OCI-LY7 (cell line): ENCODE measurements around the gene RRBP1. TPM values are rescaled to one million over a fixed set of nuclear protein-coding genes. Genes with fewer than 3 reads are reported as not detected.

ENCODE experiments used
- BruUV-seq: library from RNA; stranded (reverse); fragments of 400-500 nt; replicated peaks from 2 replicates; lab custom pipeline; 2021; lab: Mats Ljungman, UMichigan
- CTCF ChIA-PET: fragments of 300-600 bp; sonication (Branson Sonifier 250); formaldehyde crosslinking; loops from one replicate; lab custom pipeline; 2022; ENCODE audit warnings: antibody characterized with exemption; ENCODE audit not compliant: unreplicated experiment; lab: Charles Lee
- POLR2A ChIA-PET: fragments of 300-600 bp; sonication (Branson Sonifier 250); formaldehyde crosslinking; loops from one replicate; lab custom pipeline; 2022; ENCODE audit warnings: antibody characterized with exemption; lab: Charles Lee
- DNase-seq: peaks from one replicate; pipeline ENCODE4 v3.0.0-alpha.2; 2015; ENCODE audit warnings: low spot score
- H2AFZ ChIP-seq: fragments of 200-600 bp; sonication (generic), shearing (Covaris generic); 2 replicates; pipeline ENCODE4 v1.6.1; 2014; ENCODE audit warnings: mild to moderate bottlenecking, antibody characterized with exemption, low read length, moderate library complexity
- H3K27ac ChIP-seq: fragments of 200-600 bp; sonication (generic); 2 replicates; pipeline ENCODE4 v1.5.1; 2014; ENCODE audit warnings: mixed run types, low read depth, mild to moderate bottlenecking, moderate library complexity, low read length, inconsistent platforms; ENCODE audit not compliant: poor library complexity, severe bottlenecking
- H3K36me3 ChIP-seq: fragments of 200-600 bp; sonication (generic); 2 replicates; pipeline ENCODE4 v1.6.1; 2014; ENCODE audit warnings: mild to moderate bottlenecking, antibody characterized with exemption, low read length, moderate library complexity, mixed read lengths; ENCODE audit not compliant: insufficient read depth
- H3K4me1 ChIP-seq: fragments of 200-600 bp; sonication (generic); 2 replicates; pipeline ENCODE4 v1.5.1; 2014; ENCODE audit warnings: mild to moderate bottlenecking, low read length; ENCODE audit not compliant: insufficient read depth, poor library complexity, severe bottlenecking
- H3K4me2 ChIP-seq: fragments of 200-600 bp; sonication (generic); 2 replicates; pipeline ENCODE4 v1.6.1; 2014; ENCODE audit warnings: mild to moderate bottlenecking, low read length
- H3K4me3 ChIP-seq: fragments of 200-600 bp; sonication (generic); 2 replicates; pipeline ENCODE4 v1.5.1; 2014; ENCODE audit warnings: mild to moderate bottlenecking, low read depth, low read length; ENCODE audit not compliant: poor library complexity, severe bottlenecking
- H3K79me2 ChIP-seq: fragments of 200-600 bp; sonication (generic); 2 replicates; pipeline ENCODE4 v1.6.1; 2016; ENCODE audit warnings: low read depth, mild to moderate bottlenecking, low read length, moderate library complexity, mixed read lengths; ENCODE audit not compliant: insufficient read depth
- H3K9me2 ChIP-seq: fragments of 200-600 bp; sonication (generic); 2 replicates; pipeline ENCODE4 v1.6.1; 2016; ENCODE audit warnings: mild to moderate bottlenecking, low read length, mixed read lengths; ENCODE audit not compliant: insufficient read depth
- H3K9me3 ChIP-seq: fragments of 200-600 bp; sonication (generic); 2 replicates; pipeline ENCODE4 v1.6.1; 2014; ENCODE audit warnings: mild to moderate bottlenecking, mixed run types, low read length, mixed read lengths
- H4K20me1 ChIP-seq: fragments of 200-600 bp; sonication (generic); 2 replicates; pipeline ENCODE4 v1.6.1; 2014; ENCODE audit warnings: mild to moderate bottlenecking, antibody characterized with exemption, low read length, moderate library complexity, mixed read lengths; ENCODE audit not compliant: insufficient read depth
- CTCF ChIP-seq: fragments of 200-600 bp; sonication (generic); conservative IDR thresholded peaks from 2 replicates; pipeline ENCODE4 v1.5.1; 2014; ENCODE audit warnings: mild to moderate bottlenecking, antibody characterized with exemption, low read length, moderate library complexity, mixed read lengths
- EZH2phosphoT487 ChIP-seq: fragments of 200-600 bp; sonication (generic); IDR thresholded peaks from 2 replicates; pipeline ENCODE4 v1.6.1; 2018; ENCODE audit warnings: low read depth, borderline replicate concordance, mild to moderate bottlenecking, mixed run types, antibody characterized with exemption, low read length, moderate library complexity, mixed read lengths
- intact Hi-C: fragments of 100-400 bp; cut with micrococcal nuclease; formaldehyde crosslinking; loops from one replicate; pipeline ENCODE4 v1.10.0; 2022; ENCODE audit not compliant: unreplicated experiment
- total RNA-seq, 2 experiments: library from RNA; depleted of rRNA in 1 of 2; stranded (reverse); fragments of >200 nt in 1 of 2; shearing (Covaris generic) in 1 of 2; gene quantifications; 2 replicates each; pipeline ENCODE4 v1.2.3, GENCODE V29; 2014 to 2022

The RRBP1 gene
- total RNA-seq, 2 experiments from 2014 or later: 13.6 to 46.3 TPM

GRCh38 chr20:17590245-17590644, 91.8 kb downstream of the RRBP1 start:
- POLR2A ChIA-PET: interaction anchor here (0.9 to 1.6 kb wide), 4 partner anchors 9 to 19 kb away, joined by 3 to 6 read pairs (median 4); no protein-coding TSS in a partner anchor
- Histone ChIP-seq H3K4me1 (peaks cover 6% of the 10 kb centered on the region), H3K9me2 (no peaks in the 10 kb centered on the region), H3K79me2 (no peaks in the 10 kb centered on the region), H3K4me2 (no peak overlapping the region), H3K36me3 (no peaks in the 10 kb centered on the region), H3K27ac (no peak overlapping the region), H4K20me1 (no peaks in the 10 kb centered on the region), H3K9me3 (no peaks in the 10 kb centered on the region), H3K4me3 (no peak overlapping the region), H2AFZ (no peak overlapping the region)
- TF ChIP-seq CTCF (no peak), EZH2phosphoT487 (no peak)
- CTCF ChIA-PET: no interaction called here
- intact Hi-C loops: no loop called here
- no peak for DNase-seq
- no TSS peak for BruUV-seq

DNA sequence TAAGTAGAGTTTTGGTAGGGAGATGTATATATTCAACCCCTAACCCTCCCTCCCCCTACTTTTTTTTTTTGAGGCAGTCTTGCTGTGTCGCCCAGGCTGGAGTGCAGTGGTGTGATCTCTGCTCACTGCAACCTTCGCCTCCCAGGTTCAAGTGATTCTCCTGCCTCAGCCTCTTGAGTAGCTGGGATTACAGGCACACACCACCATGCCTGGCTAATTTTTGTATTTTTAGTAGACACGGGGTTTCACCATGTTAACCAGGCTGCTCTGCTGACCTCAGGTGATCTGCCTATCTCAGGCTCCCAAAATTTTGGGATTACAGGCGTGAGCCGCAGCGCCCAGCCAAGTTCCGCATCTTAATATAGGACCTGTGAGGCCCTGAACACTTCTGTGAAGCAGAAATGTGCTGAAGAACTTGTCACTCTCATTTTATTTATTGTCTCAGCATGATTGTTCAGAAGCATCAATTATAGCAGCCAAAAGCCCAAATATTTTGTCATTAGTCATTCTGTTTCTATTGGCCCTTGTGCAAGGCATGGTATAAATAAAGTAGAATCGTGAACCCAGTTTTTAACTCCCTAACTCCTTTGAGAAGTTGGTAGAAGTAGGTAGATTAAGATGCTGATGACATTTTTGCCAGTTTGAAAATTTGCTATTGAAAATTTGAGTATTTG, 92.7 kb downstream of the RRBP1 start:
- BruUV-seq: no TSS peak
- H3K9me2 ChIP-seq: no peaks in the 10 kb centered on the region
- peaks cover 6% of the 10 kb centered on the region for H3K4me1 ChIP-seq
- no peak overlapping the region for H3K27ac ChIP-seq
- 0 out of 2 replicates have a peak, but pooled peaks cover 3% of the 10 kb centered on the region for H4K20me1 ChIP-seq
- H3K36me3 ChIP-seq: no peaks in the 10 kb centered on the region
- no peak overlapping the region for H3K4me3 ChIP-seq
- DNase-seq: no peak
- no peak overlapping the region for H3K4me2 ChIP-seq
- ChIA-PET CTCF (no interaction called here), POLR2A (interaction anchor here (0.9 to 1.6 kb wide), 3 partner anchors 8 to 18 kb away, joined by 3 to 6 read pairs (median 4); no protein-coding TSS in a partner anchor)
- no peaks in the 10 kb centered on the region for H3K79me2 ChIP-seq
- intact Hi-C loops: no loop called here
- H2AFZ ChIP-seq: no peak overlapping the region
- H3K9me3 ChIP-seq: no peaks in the 10 kb centered on the region
- TF ChIP-seq CTCF: no peak
- TF ChIP-seq EZH2phosphoT487: no peak

DNA sequence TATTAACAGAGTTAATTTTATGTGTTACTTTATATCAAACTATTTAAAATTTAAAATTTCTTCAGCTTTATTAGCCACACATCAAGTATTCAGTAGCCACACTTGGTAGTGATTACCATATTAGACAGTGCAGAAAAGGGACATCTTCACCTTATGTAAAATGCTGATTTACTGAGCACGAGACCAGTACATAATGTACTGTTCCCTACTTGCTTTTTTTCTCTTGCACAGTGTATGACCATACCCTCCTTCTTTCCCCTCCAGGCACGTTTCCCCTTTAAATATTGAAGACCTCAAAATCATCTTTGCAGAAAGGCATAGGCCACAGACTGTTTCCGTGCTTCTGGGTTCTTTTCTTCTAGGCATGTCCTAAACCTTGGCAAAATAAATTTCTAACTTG, 94.2 kb downstream of the RRBP1 start:
- Histone ChIP-seq H3K79me2 (no peaks in the 10 kb centered on the region), H3K9me3 (no peaks in the 10 kb centered on the region), H3K9me2 (no peaks in the 10 kb centered on the region), H3K27ac (no peak overlapping the region), H3K4me2 (no peak overlapping the region), H3K4me3 (no peak overlapping the region), H2AFZ (no peak overlapping the region), H3K36me3 (no peaks in the 10 kb centered on the region), H4K20me1 (0 out of 2 replicates have a peak, but pooled peaks cover 3% of the 10 kb centered on the region), H3K4me1 (peaks cover 6% of the 10 kb centered on the region)
- DNase-seq: no peak
- ChIA-PET CTCF (no interaction called here), POLR2A (interaction anchor here (0.8 to 1.6 kb wide), 2 partner anchors 16 to 260 kb away, joined by 6 to 8 read pairs; no protein-coding TSS in a partner anchor)
- intact Hi-C loops: no loop called here
- no peak for TF ChIP-seq EZH2phosphoT487
- no TSS peak for BruUV-seq
